Endothelial cell of umbilical vein (primary cell): Measurements from ENCODE around the gene RSBN1. TPM values are rescaled to one million over a fixed set of nuclear protein-coding genes. Genes with fewer than 3 reads are reported as not detected.

ENCODE experiments used
- BruUV-seq: library from RNA; stranded (reverse); fragments of 400-500 nt; replicated peaks from 2 replicates; lab custom pipeline; 2021; lab: Mats Ljungman, UMichigan
- CTCF ChIA-PET: fragments of 300-600, 350-600 bp; sonication (Branson Sonifier 250); formaldehyde crosslinking; loops from one replicate; lab custom pipeline; 2021; ENCODE audit warnings: antibody characterized with exemption, inconsistent platforms; lab: Charles Lee
- POLR2A ChIA-PET: fragments of 300-600, 350-600 bp; sonication (Branson Sonifier 250); formaldehyde crosslinking; loops from one replicate; lab custom pipeline; 2021; ENCODE audit warnings: antibody characterized with exemption, inconsistent platforms; lab: Charles Lee
- DNase-seq: peaks from one replicate; pipeline ENCODE4 v3.0.0-alpha.2; 2011; ENCODE audit warnings: low read depth, low spot score
- FAIRE-seq: peaks from 2 replicates; lab custom pipeline; 2011; peaks lifted over from hg19 to GRCh38; lab: Jason Lieb, UNC
- H2AFZ ChIP-seq: 2 replicates; pipeline ENCODE4 v1.6.0; 2012; ENCODE audit warnings: low read depth, low read length, control low read depth, inconsistent platforms
- H3K27ac ChIP-seq: 2 replicates; pipeline ENCODE4 v1.5.1; 2011; ENCODE audit warnings: low read depth, mild to moderate bottlenecking, control low read depth, low read length, moderate library complexity; ENCODE audit not compliant: insufficient read depth
- H3K27me3 ChIP-seq, 2 experiments: 2 replicates each; pipeline versions ENCODE4 v1.6.0 to v1.6.1; 2011; ENCODE audit warnings: low read length in 2 of 2, mixed read lengths in 1 of 2; ENCODE audit not compliant: control insufficient read depth in 2 of 2, insufficient read depth in 2 of 2
- H3K36me3 ChIP-seq, 2 experiments: 2 replicates in 1 of 2; 3 replicates in 1 of 2; pipeline ENCODE4 v1.5.1; 2011; ENCODE audit warnings: low read length in 2 of 2, mild to moderate bottlenecking in 1 of 2, moderate library complexity in 1 of 2; ENCODE audit not compliant: control insufficient read depth in 2 of 2, insufficient read depth in 2 of 2; ENCODE audit errors: extremely low read depth in 1 of 2
- H3K4me1 ChIP-seq: 3 replicates; pipeline ENCODE4 v1.5.1; 2011; ENCODE audit warnings: mild to moderate bottlenecking, low read length; ENCODE audit not compliant: control insufficient read depth, insufficient read depth; ENCODE audit errors: extremely low read depth
- H3K4me2 ChIP-seq: 2 replicates; pipeline ENCODE4 v1.6.1; 2011; ENCODE audit warnings: low read length, control low read depth, mixed read lengths; ENCODE audit not compliant: insufficient read depth
- H3K4me3 ChIP-seq, 3 experiments: fragments of 200-600 bp in 1 of 3; sonication (generic), shearing (Covaris generic) in 1 of 3; replicated peaks in 1 of 3; 2 replicates each; pipeline ENCODE4 v1.5.1; 2011 to 2016; ENCODE audit warnings: control low read depth in 3 of 3, low read length in 3 of 3, mild to moderate bottlenecking in 2 of 3, inconsistent platforms in 1 of 3, low read depth in 1 of 3, moderate library complexity in 1 of 3; ENCODE audit not compliant: insufficient read depth in 1 of 3
- H3K79me2 ChIP-seq: 2 replicates; pipeline ENCODE4 v1.6.0; 2012; ENCODE audit warnings: low read length, inconsistent platforms; ENCODE audit not compliant: control insufficient read depth, insufficient read depth
- H3K9ac ChIP-seq: replicated peaks from 2 replicates; pipeline ENCODE3; 2011; ENCODE audit warnings: low read length, control low read depth; ENCODE audit not compliant: insufficient read depth; ENCODE audit errors: extremely low read depth
- H3K9me1 ChIP-seq: replicated peaks from 3 replicates; pipeline ENCODE4 v1.6.0; 2011; ENCODE audit warnings: mild to moderate bottlenecking, low read length; ENCODE audit not compliant: control insufficient read depth, insufficient read depth; ENCODE audit errors: extremely low read depth
- H3K9me3 ChIP-seq: replicated peaks from 2 replicates; pipeline ENCODE4 v1.5.1; 2012; ENCODE audit warnings: low read length, inconsistent platforms; ENCODE audit not compliant: control insufficient read depth, insufficient read depth
- H4K20me1 ChIP-seq: replicated peaks from 2 replicates; pipeline ENCODE3; 2011; ENCODE audit warnings: mild to moderate bottlenecking, low read length; ENCODE audit not compliant: control insufficient read depth, insufficient read depth; ENCODE audit errors: extremely low read depth
- CTCF ChIP-seq, 2 donors: IDR thresholded peaks; 1 replicate in 1 of 2; 2 replicates in 1 of 2; pipeline ENCODE4 v1.5.1; 2011; ENCODE audit warnings: low read length in 2 of 2, mild to moderate bottlenecking in 2 of 2, moderate library complexity in 2 of 2, control low read depth in 1 of 2, inconsistent platforms in 1 of 2, low read depth in 1 of 2; ENCODE audit not compliant: insufficient read depth in 1 of 2; ENCODE audit errors: extremely low read depth in 1 of 2
- EZH2 ChIP-seq: IDR thresholded peaks from 2 replicates; pipeline ENCODE4 v1.6.1; 2012; ENCODE audit warnings: borderline replicate concordance, low read depth, mild to moderate bottlenecking, moderate library complexity, low read length, inconsistent platforms; ENCODE audit not compliant: severe bottlenecking
- FOS ChIP-seq: IDR thresholded peaks from 2 replicates; pipeline ENCODE4 v1.6.1; 2011; ENCODE audit warnings: mild to moderate bottlenecking, low read length, moderate library complexity, borderline replicate concordance; ENCODE audit not compliant: insufficient read depth
- GATA2 ChIP-seq: IDR thresholded peaks from 2 replicates; pipeline ENCODE4 v1.7.0; 2011; ENCODE audit warnings: low read depth, mild to moderate bottlenecking, moderate library complexity, mixed read lengths, low read length; ENCODE audit not compliant: insufficient read length, insufficient read depth
- JUN ChIP-seq: IDR thresholded peaks from 2 replicates; pipeline ENCODE4 v1.6.1; 2011; ENCODE audit warnings: borderline replicate concordance, low read depth; ENCODE audit not compliant: insufficient read length, insufficient read depth
- MYC ChIP-seq: IDR thresholded peaks from one replicate; pipeline ENCODE4 v1.6.1; 2011; ENCODE audit warnings: mild to moderate bottlenecking, low read depth, low read length
- POLR2A ChIP-seq: IDR thresholded peaks from 2 replicates; pipeline ENCODE4 v1.6.1; 2012; ENCODE audit warnings: low read depth, mild to moderate bottlenecking, control low read depth, low read length
- POLR2AphosphoS5 ChIP-seq: IDR thresholded peaks from 2 replicates; pipeline ENCODE4 v1.6.1; 2012; ENCODE audit warnings: low read depth, mild to moderate bottlenecking, control low read depth, low read length, moderate library complexity; ENCODE audit not compliant: insufficient read depth
- dilution Hi-C: fragments of 300-500 bp; cut with MboI; formaldehyde crosslinking; loops from one replicate; pipeline ENCODE4 v1.15.0; 2019; ENCODE audit warnings: low sequenced_read_pairs; ENCODE audit not compliant: extremely low pct_ligation_motif_present
- intact Hi-C: fragments of 100-400 bp; cut with micrococcal nuclease; formaldehyde crosslinking; loops from one replicate; pipeline ENCODE4 v1.10.0; 2022
- polyA plus RNA-seq, 4 experiments: library from polyadenylated mRNA; depleted of rRNA in 3 of 4; stranded (reverse) in 3 of 4; unstranded in 1 of 4; fragments of >200 nt; gene quantifications; 2 replicates each; pipeline versions ENCODE4 v1.2.1 to v1.2.3, GENCODE V29; 2011 to 2012; ENCODE audit warnings: missing spikeins in 1 of 4
- total RNA-seq: library from RNA; stranded (reverse); gene quantifications from 2 replicates; pipeline ENCODE4 v1.2.3, GENCODE V29; 2021

The RSBN1 gene
- total and polyA plus RNA-seq, 2 donors (not counting 3 experiments of a cell fraction or from before 2014, with no cell fraction given): 4.0 to 13.4 TPM

GRCh38 chr1:113744114-113744513 lies 68.2 kb downstream of the RSBN1 start:
- H3K27me3 ChIP-seq: no peaks in the 10 kb centered on the region
- FAIRE-seq: no peak
- POLR2A ChIA-PET: no interaction called here
- no peak overlapping the region for H3K4me2 ChIP-seq
- dilution Hi-C loops: loop anchor here (10.0 kb wide), 1 partner anchor 211 kb away; no protein-coding TSS in a partner anchor
- H3K27ac ChIP-seq: no peak overlapping the region
- no TSS peak for BruUV-seq
- no peaks in the 10 kb centered on the region for H4K20me1 ChIP-seq
- intact Hi-C loops: no loop called here
- no peak for TF ChIP-seq JUN
- TF ChIP-seq GATA2: no peak
- no peak for TF ChIP-seq POLR2AphosphoS5
- TF ChIP-seq FOS: no peak
- no peak for TF ChIP-seq CTCF (IDR thresholded peaks at IDR 0.05; ENCODE audit: extremely low read depth in 1 of 2, insufficient read depth in 1 of 2, low read depth in 1 of 2, low read length in 2 of 2)
- TF ChIP-seq EZH2: no peak
- TF ChIP-seq POLR2A: no peak
- TF ChIP-seq MYC: no peak
- H3K4me3 ChIP-seq: no peak overlapping the region
- H2AFZ ChIP-seq: no peak overlapping the region
- H3K36me3 ChIP-seq: peaks cover 3 to 12% of the 10 kb centered on the region in 2 experiments
- no peaks in the 10 kb centered on the region for H3K9me3 ChIP-seq
- no peak for DNase-seq
- CTCF ChIA-PET: no interaction called here
- no peaks in the 10 kb centered on the region for H3K9me1 ChIP-seq
- H3K9ac ChIP-seq: no peak overlapping the region
- H3K4me1 ChIP-seq: no peaks in the 10 kb centered on the region
- H3K79me2 ChIP-seq: peaks cover 15% of the 10 kb centered on the region
